ENCODE results near the gene DBNL.

The DBNL gene

GRCh38 chr7:44042221-44042620, 2.3 kb upstream of the DBNL start:
- Histone ChIP-seq H3K4me3 (ENCODE audit: insufficient read length, low read depth) (no peak overlapping the region), H3K36me3 (ENCODE audit: insufficient read depth, insufficient read length, low read length) (peaks cover 15% of the 10 kb centered on the region), H3K9me3 (ENCODE audit: insufficient read depth, low read length) (no peaks in the 10 kb centered on the region), H3K4me1 (ENCODE audit: insufficient read depth, insufficient read length) (peaks cover 2% of the 10 kb centered on the region), H3K9ac (ENCODE audit: insufficient read length, low read depth) (no peak overlapping the region), H3K27me3 (ENCODE audit: insufficient read depth, insufficient read length) (peaks cover 18% of the 10 kb centered on the region)
- no peak for DNase-seq (ENCODE audit: low read depth, low spot score)
- TF ChIP-seq YY1 (IDR thresholded peaks at IDR 0.05; ENCODE audit: insufficient read depth, insufficient read length) (no peak), ZNF274 (IDR thresholded peaks at IDR 0.05; ENCODE audit: low read depth, low read length) (no peak), SUZ12 (IDR thresholded peaks at IDR 0.05; ENCODE audit: extremely low read depth, insufficient read depth, insufficient read length) (no peak)

GRCh38 chr7:44043902-44044301, 600 bp upstream of the DBNL start:
- no peak for DNase-seq (ENCODE audit: low read depth, low spot score)
- peaks cover 26% of the 10 kb centered on the region for H3K36me3 ChIP-seq (ENCODE audit: insufficient read depth, insufficient read length, low read length)
- H3K4me1 ChIP-seq (ENCODE audit: insufficient read depth, insufficient read length): peaks cover 2% of the 10 kb centered on the region
- peak overlapping the region; percentile 95 for H3K9ac ChIP-seq (ENCODE audit: insufficient read length, low read depth)
- H3K27me3 ChIP-seq (ENCODE audit: insufficient read depth, insufficient read length): peaks cover 18% of the 10 kb centered on the region
- no peaks in the 10 kb centered on the region for H3K9me3 ChIP-seq (ENCODE audit: insufficient read depth, low read length)
- no peak for TF ChIP-seq YY1 (IDR thresholded peaks at IDR 0.05; ENCODE audit: insufficient read depth, insufficient read length)
- TF ChIP-seq ZNF274 (IDR thresholded peaks at IDR 0.05; ENCODE audit: low read depth, low read length): no peak
- TF ChIP-seq SUZ12 (IDR thresholded peaks at IDR 0.05; ENCODE audit: extremely low read depth, insufficient read depth, insufficient read length): no peak
- H3K4me3 ChIP-seq (ENCODE audit: insufficient read length, low read depth): peak overlapping the region; percentile 89

GRCh38 chr7:44045226-44046014, 918 bp downstream of the DBNL start:
- Histone ChIP-seq H3K4me3 (ENCODE audit: insufficient read length, low read depth) (peak overlapping the region; percentile 89), H3K27me3 (ENCODE audit: insufficient read depth, insufficient read length) (peaks cover 13% of the 10 kb centered on the region), H3K36me3 (ENCODE audit: insufficient read depth, insufficient read length, low read length) (peaks cover 38% of the 10 kb centered on the region), H3K9ac (ENCODE audit: insufficient read length, low read depth) (peak overlapping the region; percentile 95), H3K9me3 (ENCODE audit: insufficient read depth, low read length) (no peaks in the 10 kb centered on the region), H3K4me1 (ENCODE audit: insufficient read depth, insufficient read length) (no peaks in the 10 kb centered on the region)
- no peak for DNase-seq (ENCODE audit: low read depth, low spot score)
- no peak for TF ChIP-seq YY1 (IDR thresholded peaks at IDR 0.05; ENCODE audit: insufficient read depth, insufficient read length)
- no peak for TF ChIP-seq ZNF274 (IDR thresholded peaks at IDR 0.05; ENCODE audit: low read depth, low read length)
- no peak for TF ChIP-seq SUZ12 (IDR thresholded peaks at IDR 0.05; ENCODE audit: extremely low read depth, insufficient read depth, insufficient read length)

- no peak overlapping the region for H3K9ac ChIP-seq (ENCODE audit: insufficient read length, low read depth)
- no peaks in the 10 kb centered on the region for H3K4me1 ChIP-seq (ENCODE audit: insufficient read depth, insufficient read length)
- H3K9me3 ChIP-seq (ENCODE audit: insufficient read depth, low read length): no peaks in the 10 kb centered on the region
- no peak overlapping the region for H3K4me3 ChIP-seq (ENCODE audit: insufficient read length, low read depth)
- no peak for DNase-seq (ENCODE audit: low read depth, low spot score)
- peaks cover 49% of the 10 kb centered on the region for H3K36me3 ChIP-seq (ENCODE audit: insufficient read depth, insufficient read length, low read length)
- TF ChIP-seq ZNF274 (IDR thresholded peaks at IDR 0.05; ENCODE audit: low read depth, low read length) (no peak), SUZ12 (IDR thresholded peaks at IDR 0.05; ENCODE audit: extremely low read depth, insufficient read depth, insufficient read length) (no peak)
- peaks cover 8% of the 10 kb centered on the region for H3K27me3 ChIP-seq (ENCODE audit: insufficient read depth, insufficient read length)
Measured at GRCh38 chr7:44046321-44047061, 2.0 kb downstream of the DBNL start.

- no peak overlapping the region for H3K4me3 ChIP-seq (ENCODE audit: insufficient read length, low read depth)
- H3K9ac ChIP-seq (ENCODE audit: insufficient read length, low read depth): no peak overlapping the region
- no peaks in the 10 kb centered on the region for H3K4me1 ChIP-seq (ENCODE audit: insufficient read depth, insufficient read length)
- peaks cover 63% of the 10 kb centered on the region for H3K36me3 ChIP-seq (ENCODE audit: insufficient read depth, insufficient read length, low read length)
- no peaks in the 10 kb centered on the region for H3K9me3 ChIP-seq (ENCODE audit: insufficient read depth, low read length)
- H3K27me3 ChIP-seq (ENCODE audit: insufficient read depth, insufficient read length): no peaks in the 10 kb centered on the region
- TF ChIP-seq SUZ12 (IDR thresholded peaks at IDR 0.05; ENCODE audit: extremely low read depth, insufficient read depth, insufficient read length) (no peak), ZNF274 (IDR thresholded peaks at IDR 0.05; ENCODE audit: low read depth, low read length) (no peak), YY1 (IDR thresholded peaks at IDR 0.05; ENCODE audit: insufficient read depth, insufficient read length) (no peak)
- DNase-seq (ENCODE audit: low read depth, low spot score): no peak
Measured at GRCh38 chr7:44048031-44048795, 3.7 kb downstream of the DBNL start.

GRCh38 chr7:44050121-44050914, 5.8 kb downstream of the DBNL start:
- H3K36me3 ChIP-seq (ENCODE audit: insufficient read depth, insufficient read length, low read length): peaks cover 76% of the 10 kb centered on the region
- H3K4me3 ChIP-seq (ENCODE audit: insufficient read length, low read depth): no peak overlapping the region
- DNase-seq (ENCODE audit: low read depth, low spot score): no peak
- no peaks in the 10 kb centered on the region for H3K27me3 ChIP-seq (ENCODE audit: insufficient read depth, insufficient read length)
- no peaks in the 10 kb centered on the region for H3K9me3 ChIP-seq (ENCODE audit: insufficient read depth, low read length)
- H3K9ac ChIP-seq (ENCODE audit: insufficient read length, low read depth): no peak overlapping the region
- no peak for TF ChIP-seq YY1 (IDR thresholded peaks at IDR 0.05; ENCODE audit: insufficient read depth, insufficient read length)
- no peak for TF ChIP-seq ZNF274 (IDR thresholded peaks at IDR 0.05; ENCODE audit: low read depth, low read length)
- TF ChIP-seq SUZ12 (IDR thresholded peaks at IDR 0.05; ENCODE audit: extremely low read depth, insufficient read depth, insufficient read length): no peak
- no peaks in the 10 kb centered on the region for H3K4me1 ChIP-seq (ENCODE audit: insufficient read depth, insufficient read length)
